ENCODE results near the gene KRTAP10-9.
"Not testable (repeated sequence)": the region's sequence is repeated elsewhere in the genome, so short reads cannot be mapped to it uniquely, and the experiment has no call there.

The KRTAP10-9 gene

GRCh38 chr21:44658541-44658910 lies 31.6 kb downstream of the KRTAP10-9 start:
- Histone ChIP-seq H3K4me2 (ENCODE audit: low read depth, low read length, poor library complexity, severe bottlenecking) (no peak overlapping the region), H3F3A (ENCODE audit: insufficient read depth) (no peaks in the 10 kb centered on the region), H3K9me2 (replicated peaks; ENCODE audit: insufficient read depth, low read length) (no peaks in the 10 kb centered on the region), H2AFZ (ENCODE audit: low read depth, low read length, severe bottlenecking) (no peak overlapping the region), H3K36me3 (ENCODE audit: low read length) (no peaks in the 10 kb centered on the region), H3K9me3 (ENCODE audit: insufficient read depth, low read length) (no peaks in the 10 kb centered on the region), H3K4me3 (ENCODE audit: insufficient read depth, low read length, poor library complexity, severe bottlenecking) (no peak overlapping the region), H3K27me3 (ENCODE audit: low read length) (no peaks in the 10 kb centered on the region), H3K9ac (ENCODE audit: low read length) (no peak overlapping the region), H4K20me1 (ENCODE audit: low read depth, low read length) (no peaks in the 10 kb centered on the region), H3K79me2 (ENCODE audit: insufficient read depth, low read length) (no peaks in the 10 kb centered on the region), H3K27ac (ENCODE audit: low read depth, low read length) (no peak overlapping the region)
- TF ChIP-seq EZH2phosphoT487 (conservative IDR thresholded peaks at IDR 0.05; ENCODE audit: low read length) (no peak), CTCF (IDR thresholded peaks at IDR 0.05; ENCODE audit: insufficient read depth, low read length, poor library complexity, severe bottlenecking) (no peak)

DNA sequence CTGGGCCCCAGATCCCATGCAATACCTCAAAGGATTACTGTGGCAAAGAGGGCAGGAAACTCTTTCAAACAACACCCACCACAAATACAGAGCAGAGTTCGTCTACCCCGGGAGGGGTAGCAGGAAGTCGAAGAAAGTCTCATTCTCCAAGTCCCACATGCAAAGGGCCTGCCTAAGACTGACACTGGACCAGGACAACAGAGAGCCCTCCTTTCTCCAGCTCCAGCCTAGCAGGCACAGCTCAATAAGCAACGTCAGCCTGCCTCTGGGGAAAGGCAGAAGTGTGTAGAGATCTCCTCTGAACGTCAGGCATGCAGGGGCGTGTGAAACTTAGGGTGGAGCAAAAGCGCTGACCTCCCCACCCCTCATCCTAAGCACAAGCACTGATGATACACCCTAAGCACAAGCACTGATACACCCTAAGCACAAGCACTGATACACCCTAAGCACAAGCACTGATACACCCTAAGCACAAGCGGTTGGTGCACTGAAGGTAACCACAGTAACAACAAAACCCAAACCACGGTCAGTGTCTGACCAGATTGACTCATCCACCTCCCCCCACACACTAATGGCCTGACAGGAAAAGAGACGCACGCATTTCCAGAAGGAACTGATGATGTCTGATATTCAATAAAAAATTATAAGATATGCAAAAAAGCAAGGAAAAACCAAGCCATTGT lies 32.2 kb downstream of the KRTAP10-9 start:
- TF ChIP-seq EZH2phosphoT487 (conservative IDR thresholded peaks at IDR 0.05; ENCODE audit: low read length) (no peak), CTCF (IDR thresholded peaks at IDR 0.05; ENCODE audit: insufficient read depth, low read length, poor library complexity, severe bottlenecking) (no peak)
- no peaks in the 10 kb centered on the region for H3K9me2 ChIP-seq (replicated peaks; ENCODE audit: insufficient read depth, low read length)
- H3K9ac ChIP-seq (ENCODE audit: low read length): no peak overlapping the region
- H3K4me2 ChIP-seq (ENCODE audit: low read depth, low read length, poor library complexity, severe bottlenecking): no peak overlapping the region
- no peak overlapping the region for H3K27ac ChIP-seq (ENCODE audit: low read depth, low read length)
- no peaks in the 10 kb centered on the region for H3K9me3 ChIP-seq (ENCODE audit: insufficient read depth, low read length)
- H4K20me1 ChIP-seq (ENCODE audit: low read depth, low read length): no peaks in the 10 kb centered on the region
- H3K4me3 ChIP-seq (ENCODE audit: insufficient read depth, low read length, poor library complexity, severe bottlenecking): no peak overlapping the region
- no peaks in the 10 kb centered on the region for H3F3A ChIP-seq (ENCODE audit: insufficient read depth)
- H3K36me3 ChIP-seq (ENCODE audit: low read length): no peaks in the 10 kb centered on the region
- H2AFZ ChIP-seq (ENCODE audit: low read depth, low read length, severe bottlenecking): no peak overlapping the region
- H3K79me2 ChIP-seq (ENCODE audit: insufficient read depth, low read length): no peaks in the 10 kb centered on the region
- no peaks in the 10 kb centered on the region for H3K27me3 ChIP-seq (ENCODE audit: low read length)

GRCh38 chr21:44661567-44661966 lies 34.7 kb downstream of the KRTAP10-9 start:
- not testable (repeated sequence) for H3K4me2 ChIP-seq (ENCODE audit: low read depth, low read length, poor library complexity, severe bottlenecking); H3F3A ChIP-seq (ENCODE audit: insufficient read depth); H3K27ac ChIP-seq (ENCODE audit: low read depth, low read length); H3K36me3 ChIP-seq (ENCODE audit: low read length); H3K9me3 ChIP-seq (ENCODE audit: insufficient read depth, low read length); H3K79me2 ChIP-seq (ENCODE audit: insufficient read depth, low read length); H4K20me1 ChIP-seq (ENCODE audit: low read depth, low read length); H2AFZ ChIP-seq (ENCODE audit: low read depth, low read length, severe bottlenecking); H3K9ac ChIP-seq (ENCODE audit: low read length); H3K9me2 ChIP-seq (replicated peaks; ENCODE audit: insufficient read depth, low read length); H3K27me3 ChIP-seq (ENCODE audit: low read length); H3K4me3 ChIP-seq (ENCODE audit: insufficient read depth, low read length, poor library complexity, severe bottlenecking)

DNA sequence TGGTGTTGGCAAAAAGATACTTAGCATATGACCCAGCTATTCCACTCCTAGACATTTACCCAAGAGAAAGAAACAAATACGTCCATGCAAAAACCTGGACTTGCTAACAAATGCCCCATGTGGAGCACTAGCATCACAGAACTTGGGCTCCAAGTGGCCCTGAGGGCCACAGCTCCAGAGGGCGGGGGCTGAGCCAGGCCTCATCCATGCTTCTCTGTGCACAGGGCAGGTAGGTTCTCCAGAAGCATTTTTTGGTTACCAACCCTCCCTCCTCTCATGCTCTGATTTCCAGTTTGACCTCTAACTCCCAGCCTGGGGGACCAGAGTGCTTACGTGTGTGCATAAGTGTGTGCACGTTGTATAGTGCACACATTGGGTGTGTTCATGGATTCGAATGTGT lies 37.8 kb downstream of the KRTAP10-9 start:
- Histone ChIP-seq H2AFZ (ENCODE audit: low read depth, low read length, severe bottlenecking) (no peak overlapping the region), H3K27ac (ENCODE audit: low read depth, low read length) (no peak overlapping the region), H4K20me1 (ENCODE audit: low read depth, low read length) (no peaks in the 10 kb centered on the region), H3K27me3 (ENCODE audit: low read length) (no peaks in the 10 kb centered on the region), H3K9ac (ENCODE audit: low read length) (no peak overlapping the region), H3F3A (ENCODE audit: insufficient read depth) (no peaks in the 10 kb centered on the region), H3K4me3 (ENCODE audit: insufficient read depth, low read length, poor library complexity, severe bottlenecking) (no peak overlapping the region), H3K36me3 (ENCODE audit: low read length) (no peaks in the 10 kb centered on the region), H3K9me2 (replicated peaks; ENCODE audit: insufficient read depth, low read length) (no peaks in the 10 kb centered on the region), H3K79me2 (ENCODE audit: insufficient read depth, low read length) (no peaks in the 10 kb centered on the region), H3K9me3 (ENCODE audit: insufficient read depth, low read length) (no peaks in the 10 kb centered on the region), H3K4me2 (ENCODE audit: low read depth, low read length, poor library complexity, severe bottlenecking) (no peak overlapping the region)
- no peak for TF ChIP-seq EZH2phosphoT487 (conservative IDR thresholded peaks at IDR 0.05; ENCODE audit: low read length)
- TF ChIP-seq CTCF (IDR thresholded peaks at IDR 0.05; ENCODE audit: insufficient read depth, low read length, poor library complexity, severe bottlenecking): no peak
